ENCODE measurements around the gene SLFN5.
"Not testable (repeated sequence)": the region's sequence is repeated elsewhere in the genome, so short reads cannot be mapped to it uniquely, and the experiment has no call there.

Gene SLFN5

GRCh38 chr17:35242805-35243560 lies at the start of gene SLFN5:
SLFN5 (plus strand) TSS chr17:35243072; CDS start chr17:35258691, 15,619 bp downstream.
- peak; percentile 87 for DNase-seq (ENCODE audit: low read depth)

- not testable (repeated sequence) for DNase-seq (ENCODE audit: low read depth)
These were observed 48.9 kb upstream of the SLFN5 start, which contains the start of gene SLC35G3 for GRCh38 chr17:35194001-35194400. SLC35G3 (minus strand) TSS chr17:35194393; CDS start chr17:35194307, 86 bp downstream.

GRCh38 chr17:35195062-35195461 lies 47.8 kb upstream of the SLFN5 start:
- DNase-seq (ENCODE audit: low read depth) = not testable (repeated sequence)

- DNase-seq (ENCODE audit: low read depth) = not testable (repeated sequence)
These were observed 40.3 kb upstream of the SLFN5 start for GRCh38 chr17:35202582-35202981.

- no peak for DNase-seq (ENCODE audit: low read depth)
These were observed 32.1 kb upstream of the SLFN5 start for GRCh38 chr17:35210741-35211140.

GRCh38 chr17:35212668-35213067 lies 30.2 kb upstream of the SLFN5 start:
- DNase-seq (ENCODE audit: low read depth) = no peak

- no peak for DNase-seq (ENCODE audit: low read depth)
These were observed 29.4 kb upstream of the SLFN5 start for GRCh38 chr17:35213412-35213940.

- DNase-seq (ENCODE audit: low read depth) = no peak
These were observed 28.7 kb upstream of the SLFN5 start for GRCh38 chr17:35214192-35214591.

GRCh38 chr17:35214631-35215273 lies 28.1 kb upstream of the SLFN5 start:
- DNase-seq (ENCODE audit: low read depth) = peak; percentile 10

GRCh38 chr17:35217107-35217506 lies 25.8 kb upstream of the SLFN5 start:
- no peak for DNase-seq (ENCODE audit: low read depth)

GRCh38 chr17:35218915-35219314 lies 24.0 kb upstream of the SLFN5 start:
- DNase-seq (ENCODE audit: low read depth) = no peak

GRCh38 chr17:35222452-35222851 lies 20.4 kb upstream of the SLFN5 start:
- DNase-seq (ENCODE audit: low read depth) = no peak

GRCh38 chr17:35224436-35224835 lies 18.4 kb upstream of the SLFN5 start:
- DNase-seq (ENCODE audit: low read depth) = no peak

GRCh38 chr17:35227546-35227945 lies 15.3 kb upstream of the SLFN5 start:
- DNase-seq (ENCODE audit: low read depth) = no peak

GRCh38 chr17:35229638-35230037 lies 13.2 kb upstream of the SLFN5 start:
- DNase-seq (ENCODE audit: low read depth) = no peak

GRCh38 chr17:35234315-35234714 lies 8.6 kb upstream of the SLFN5 start:
- DNase-seq (ENCODE audit: low read depth) = not testable (repeated sequence)

GRCh38 chr17:35235289-35235688 lies 7.6 kb upstream of the SLFN5 start:
- no peak for DNase-seq (ENCODE audit: low read depth)

- no peak for DNase-seq (ENCODE audit: low read depth)
These were observed 7.0 kb upstream of the SLFN5 start for GRCh38 chr17:35235917-35236316.

- no peak for DNase-seq (ENCODE audit: low read depth)
These were observed 6.1 kb upstream of the SLFN5 start for GRCh38 chr17:35236821-35237220.

- no peak for DNase-seq (ENCODE audit: low read depth)
These were observed 4.1 kb upstream of the SLFN5 start for GRCh38 chr17:35238821-35239220.

- no peak for DNase-seq (ENCODE audit: low read depth)
These were observed 3.0 kb upstream of the SLFN5 start for GRCh38 chr17:35239823-35240222.

GRCh38 chr17:35240861-35241260 lies 2.0 kb upstream of the SLFN5 start:
- DNase-seq (ENCODE audit: low read depth) = no peak

- peak; percentile 17 for DNase-seq (ENCODE audit: low read depth)
These were observed 1.4 kb upstream of the SLFN5 start for GRCh38 chr17:35241520-35241919.

All from stimulated activated CD8-positive, alpha-beta memory T cell treated with anti-CD3 and anti-CD28 coated beads, Interleukin-12 subunit alpha, Interleukin-12 subunit beta, amount 100 ng/mL, for 4 hours (primary cell).